Neural cell (in vitro differentiated cells): ENCODE data around the gene NT5C.

Source experiments
- EP300 ChIP-seq: fragments of 450-650 bp; conservative IDR thresholded peaks from 2 replicates; pipeline ENCODE4 v1.6.1; 2014; ENCODE audit warnings: antibody characterized with exemption, mild to moderate bottlenecking, moderate library complexity; ENCODE audit not compliant: poor library complexity, severe bottlenecking
- EZH2 ChIP-seq: fragments of 200-600, 300-800 bp; shearing (Covaris generic), sonication (generic); IDR thresholded peaks from 2 replicates; pipeline ENCODE4 v1.6.1; 2014; ENCODE audit warnings: antibody characterized with exemption, low read length, borderline replicate concordance, mild to moderate bottlenecking; ENCODE audit not compliant: insufficient read depth, poor library complexity, severe bottlenecking
- MXI1 ChIP-seq: fragments of 450-650 bp; conservative IDR thresholded peaks from 2 replicates; pipeline ENCODE4 v1.6.1; 2014; ENCODE audit warnings: antibody characterized with exemption, mild to moderate bottlenecking; ENCODE audit not compliant: poor library complexity, severe bottlenecking
- POLR2AphosphoS5 ChIP-seq: IDR thresholded peaks from 2 replicates; pipeline ENCODE4 v1.6.1; 2012
- RAD21 ChIP-seq: fragments of 450-650 bp; conservative IDR thresholded peaks from 2 replicates; pipeline ENCODE4 v1.6.1; 2014; ENCODE audit warnings: antibody characterized with exemption, mild to moderate bottlenecking, moderate library complexity
- REST ChIP-seq: IDR thresholded peaks from 2 replicates; pipeline ENCODE4 v1.6.1; 2012; ENCODE audit warnings: borderline replicate concordance
- SMC3 ChIP-seq: fragments of 450-650 bp; conservative IDR thresholded peaks from 2 replicates; pipeline ENCODE4 v1.6.1; 2014; ENCODE audit warnings: antibody characterized with exemption, mild to moderate bottlenecking, moderate library complexity; ENCODE audit not compliant: poor library complexity
- TAF1 ChIP-seq: IDR thresholded peaks from 2 replicates; pipeline ENCODE4 v1.6.1; 2012; ENCODE audit warnings: low read depth
- TF ChIP-seq, protein P1 (sequence below): fragments of 450-650 bp; IDR thresholded peaks from 2 replicates; pipeline ENCODE4 v1.5.1; 2014; ENCODE audit warnings: antibody characterized with exemption, mild to moderate bottlenecking, moderate library complexity; ENCODE audit not compliant: poor library complexity, severe bottlenecking

DNA sequence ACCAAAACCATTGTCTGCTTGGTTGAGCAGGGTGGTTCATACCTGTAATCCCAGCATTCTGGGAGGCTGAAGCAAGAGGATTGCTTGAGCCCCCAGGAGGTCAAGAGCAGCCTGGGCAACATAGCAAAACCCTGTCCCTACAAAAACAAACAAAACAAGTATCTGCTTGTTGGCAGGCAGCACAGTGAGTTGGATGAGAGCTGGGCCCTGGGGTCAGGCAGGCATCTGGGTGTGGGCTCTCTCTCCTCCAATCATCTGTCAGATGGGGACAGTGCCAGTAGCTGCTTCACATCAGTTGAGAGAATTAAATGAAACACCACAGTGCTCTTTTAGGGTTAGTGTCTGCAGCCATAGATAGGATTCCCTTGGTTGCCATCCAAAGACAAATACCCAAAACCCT lies 16.0 kb downstream of the NT5C start:
- TF ChIP-seq, protein P1, sequence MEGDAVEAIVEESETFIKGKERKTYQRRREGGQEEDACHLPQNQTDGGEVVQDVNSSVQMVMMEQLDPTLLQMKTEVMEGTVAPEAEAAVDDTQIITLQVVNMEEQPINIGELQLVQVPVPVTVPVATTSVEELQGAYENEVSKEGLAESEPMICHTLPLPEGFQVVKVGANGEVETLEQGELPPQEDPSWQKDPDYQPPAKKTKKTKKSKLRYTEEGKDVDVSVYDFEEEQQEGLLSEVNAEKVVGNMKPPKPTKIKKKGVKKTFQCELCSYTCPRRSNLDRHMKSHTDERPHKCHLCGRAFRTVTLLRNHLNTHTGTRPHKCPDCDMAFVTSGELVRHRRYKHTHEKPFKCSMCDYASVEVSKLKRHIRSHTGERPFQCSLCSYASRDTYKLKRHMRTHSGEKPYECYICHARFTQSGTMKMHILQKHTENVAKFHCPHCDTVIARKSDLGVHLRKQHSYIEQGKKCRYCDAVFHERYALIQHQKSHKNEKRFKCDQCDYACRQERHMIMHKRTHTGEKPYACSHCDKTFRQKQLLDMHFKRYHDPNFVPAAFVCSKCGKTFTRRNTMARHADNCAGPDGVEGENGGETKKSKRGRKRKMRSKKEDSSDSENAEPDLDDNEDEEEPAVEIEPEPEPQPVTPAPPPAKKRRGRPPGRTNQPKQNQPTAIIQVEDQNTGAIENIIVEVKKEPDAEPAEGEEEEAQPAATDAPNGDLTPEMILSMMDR = no peak
- TF ChIP-seq EZH2 (no peak), REST (no peak), POLR2AphosphoS5 (no peak), EP300 (no peak), RAD21 (no peak), MXI1 (no peak), SMC3 (no peak), TAF1 (no peak)
